WTC11 (cell line): ENCODE results near the gene ZBTB8B. TPM values are rescaled to one million over a fixed set of nuclear protein-coding genes. Genes with fewer than 3 reads are reported as not detected.

Source experiments
- ATAC-seq: fragments of 200-7000 bp; cut with Tn5 transposase; 2 replicates; pipeline ENCODE4 v1.10.0; 2021; ENCODE audit warnings: mild to moderate bottlenecking, moderate library complexity
- CTCF ChIA-PET: fragments of 300-600 bp; sonication (Branson Sonifier 250); formaldehyde crosslinking; loops from one replicate; lab custom pipeline; 2021; ENCODE audit warnings: antibody characterized with exemption; lab: Charles Lee
- POLR2A ChIA-PET: fragments of 350-600 bp; sonication (Branson Sonifier 250); formaldehyde crosslinking; loops from one replicate; lab custom pipeline; 2021; ENCODE audit warnings: antibody characterized with exemption; lab: Charles Lee
- DNase-seq: peaks from one replicate; pipeline ENCODE4 v3.0.0; 2021; ENCODE audit warnings: low spot score
- H3K27ac Mint-ChIP-seq: 2 replicates; pipeline ENCODE4 v1.8.0; 2021; ENCODE audit warnings: mixed read lengths
- H3K27me3 Mint-ChIP-seq: 2 replicates; pipeline ENCODE4 v1.8.0; 2021; ENCODE audit warnings: low read depth, mild to moderate bottlenecking, moderate library complexity, mixed read lengths
- H3K36me3 Mint-ChIP-seq: 2 replicates; pipeline ENCODE4 v1.8.0; 2021; ENCODE audit warnings: mixed read lengths
- H3K4me1 Mint-ChIP-seq: 2 replicates; pipeline ENCODE4 v1.8.0; 2022; ENCODE audit warnings: mixed read lengths
- H3K4me3 Mint-ChIP-seq: 2 replicates; pipeline ENCODE4 v1.8.0; 2021; ENCODE audit warnings: mild to moderate bottlenecking, moderate library complexity, mixed read lengths
- H3K9me3 Mint-ChIP-seq: 2 replicates; pipeline ENCODE4 v1.8.0; 2021; ENCODE audit warnings: mixed read lengths
- CBFB ChIP-seq: sonication (generic); formaldehyde crosslinking; IDR thresholded peaks from 2 replicates; pipeline ENCODE4 v1.8.1; 2022; ENCODE audit warnings: mild to moderate bottlenecking, low read depth, missing genetic modification reagents
- EMX1 ChIP-seq: fragments of 250-450 bp; sonication (Bioruptor Pico); IDR thresholded peaks from 2 replicates; pipeline ENCODE4 v1.8.0; 2021; ENCODE audit warnings: mild to moderate bottlenecking
- ERG ChIP-seq: fragments of 250-450 bp; sonication (Bioruptor Pico); IDR thresholded peaks from 2 replicates; pipeline ENCODE4 v1.8.0; 2021; ENCODE audit warnings: mild to moderate bottlenecking
- FOXJ3 ChIP-seq: sonication (generic); formaldehyde crosslinking; IDR thresholded peaks from 2 replicates; pipeline ENCODE4 v1.9.0; 2021; ENCODE audit warnings: missing genetic modification reagents, mild to moderate bottlenecking, borderline replicate concordance
- JUN ChIP-seq: sonication (generic); formaldehyde crosslinking; IDR thresholded peaks from 2 replicates; pipeline ENCODE4 v1.8.0; 2023; ENCODE audit warnings: mild to moderate bottlenecking, missing genetic modification reagents
- MLX ChIP-seq: sonication (generic); formaldehyde crosslinking; IDR thresholded peaks from 2 replicates; pipeline ENCODE4 v1.8.1; 2023; ENCODE audit warnings: mild to moderate bottlenecking, missing genetic modification reagents, moderate library complexity
- NR1H2 ChIP-seq: sonication (generic); formaldehyde crosslinking; IDR thresholded peaks from 2 replicates; pipeline ENCODE4 v1.9.0; 2021; ENCODE audit warnings: mild to moderate bottlenecking, moderate library complexity, missing genetic modification reagents
- RELA ChIP-seq: sonication (generic); formaldehyde crosslinking; IDR thresholded peaks from 2 replicates; pipeline ENCODE4 v1.8.1; 2022; ENCODE audit warnings: missing genetic modification reagents, mild to moderate bottlenecking, borderline replicate concordance
- TEAD4 ChIP-seq: sonication (generic); formaldehyde crosslinking; IDR thresholded peaks from 2 replicates; pipeline ENCODE4 v1.8.0; 2022; ENCODE audit warnings: mild to moderate bottlenecking, missing genetic modification reagents
- ZNF121 ChIP-seq: sonication (generic); formaldehyde crosslinking; IDR thresholded peaks from 2 replicates; pipeline ENCODE4 v1.8.0; 2023; ENCODE audit warnings: missing genetic modification reagents
- ZNF138 ChIP-seq: sonication (generic); formaldehyde crosslinking; conservative IDR thresholded peaks from 2 replicates; pipeline ENCODE4 v1.8.1; 2022; ENCODE audit warnings: mild to moderate bottlenecking, moderate library complexity, missing genetic modification reagents
- ZNF263 ChIP-seq: sonication (generic); formaldehyde crosslinking; IDR thresholded peaks from 2 replicates; pipeline ENCODE4 v1.8.1; 2022; ENCODE audit warnings: low read depth, mild to moderate bottlenecking, moderate library complexity, missing genetic modification reagents
- ZNF416 ChIP-seq: fragments of 250-450 bp; sonication (Bioruptor Pico); IDR thresholded peaks from 2 replicates; pipeline ENCODE4 v1.9.0; 2021; ENCODE audit warnings: mild to moderate bottlenecking, inconsistent platforms
- ZNF423 ChIP-seq: fragments of 250-450 bp; sonication (Bioruptor Pico); IDR thresholded peaks from 2 replicates; pipeline ENCODE4 v2.1.2; 2022; ENCODE audit warnings: mild to moderate bottlenecking, moderate library complexity
- ZNF532 ChIP-seq: fragments of 250-450 bp; sonication (Bioruptor Pico); IDR thresholded peaks from 2 replicates; pipeline ENCODE4 v1.9.0; 2021; ENCODE audit warnings: mild to moderate bottlenecking, borderline replicate concordance
- total RNA-seq: library from RNA; stranded (reverse); gene quantifications from 3 replicates; pipeline ENCODE4 v1.2.3, GENCODE V29; 2021
- TF ChIP-seq, protein P1 (sequence below): sonication (generic); formaldehyde crosslinking; IDR thresholded peaks from 2 replicates; pipeline ENCODE4 v1.8.1; 2023; ENCODE audit warnings: mild to moderate bottlenecking, moderate library complexity, missing genetic modification reagents
- TF ChIP-seq, protein P2 (sequence below): sonication (generic); formaldehyde crosslinking; IDR thresholded peaks from 2 replicates; pipeline ENCODE4 v1.8.1; 2023; ENCODE audit warnings: mild to moderate bottlenecking, missing genetic modification reagents, borderline replicate concordance
- TF ChIP-seq, protein P3 (sequence below): fragments of 250-450 bp; sonication (Bioruptor Pico); IDR thresholded peaks from 2 replicates; pipeline ENCODE4 v2.1.2; 2022; ENCODE audit warnings: mild to moderate bottlenecking, moderate library complexity

Gene ZBTB8B
- total RNA-seq, 1 experiment from 2014 or later, result 2.7 TPM

GRCh38 chr1:32474954-32475353 is 10.1 kb downstream of the ZBTB8B start:
- no peaks in the 10 kb centered on the region for H3K27me3 Mint-ChIP-seq

DNA sequence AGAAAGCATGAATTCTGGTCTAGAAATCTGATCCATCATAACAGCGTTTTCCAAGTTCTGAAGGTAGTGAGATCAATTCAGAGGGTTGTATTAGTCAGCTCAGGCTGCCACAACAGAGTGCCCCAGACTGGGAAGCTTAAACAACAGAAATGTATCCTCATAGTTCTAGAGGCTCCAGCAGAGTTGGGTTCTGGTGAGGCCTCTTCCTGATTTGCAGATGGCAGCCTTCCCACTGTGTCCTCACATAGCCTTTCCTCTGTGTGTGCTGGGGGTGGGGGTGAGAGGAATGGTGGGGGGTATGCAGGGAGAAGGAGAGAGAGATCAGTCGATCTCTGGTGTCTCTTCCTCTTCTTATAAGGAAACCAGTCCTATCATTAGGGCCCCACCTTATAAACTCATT is 15.1 kb downstream of the ZBTB8B start:
- TF ChIP-seq ZNF532 (CRISPR knock-in tag), result no peak
- H3K4me1 Mint-ChIP-seq, result peaks cover 5% of the 10 kb centered on the region; the same call in 1 of the 2 replicates
- no peaks in the 10 kb centered on the region for H3K27me3 Mint-ChIP-seq
- DNase-seq (no peak), ATAC-seq (no peak; the same call in 1 of the 2 replicates)
- 0 out of 2 replicates have a peak, but pooled peaks cover 3% of the 10 kb centered on the region for H3K9me3 Mint-ChIP-seq
- H3K27ac Mint-ChIP-seq, result no peak overlapping the region
- ChIA-PET POLR2A (interaction anchor here (0.9 kb wide), 1 partner anchor 86 kb away, joined by 3 read pairs; the partner anchor contains the start of gene BSDC1), CTCF (interaction anchor here (1.3 to 1.4 kb wide), 2 partner anchors 9 to 31 kb away, joined by 3 to 4 read pairs; no protein-coding TSS in a partner anchor)
- no peak overlapping the region for H3K4me3 Mint-ChIP-seq
- H3K36me3 Mint-ChIP-seq, result peaks cover 11% of the 10 kb centered on the region

More at GRCh38 chr1:32474954-32475353, 10.1 kb downstream of the ZBTB8B start:
- Mint-ChIP-seq H3K27ac (no peak overlapping the region), H3K36me3 (no peaks in the 10 kb centered on the region), H3K4me1 (peaks cover 2% of the 10 kb centered on the region; the same call in 1 of the 2 replicates), H3K4me3 (no peak overlapping the region), H3K9me3 (no peaks in the 10 kb centered on the region)
- ChIA-PET POLR2A (no interaction called here), CTCF (no interaction called here)
- ATAC-seq (no peak), DNase-seq (no peak)
- TF ChIP-seq ZNF423 (CRISPR knock-in tag) (no peak), MLX (CRISPR knock-in tag) (no peak), RELA (CRISPR knock-in tag) (no peak)
- TF ChIP-seq, protein P1, sequence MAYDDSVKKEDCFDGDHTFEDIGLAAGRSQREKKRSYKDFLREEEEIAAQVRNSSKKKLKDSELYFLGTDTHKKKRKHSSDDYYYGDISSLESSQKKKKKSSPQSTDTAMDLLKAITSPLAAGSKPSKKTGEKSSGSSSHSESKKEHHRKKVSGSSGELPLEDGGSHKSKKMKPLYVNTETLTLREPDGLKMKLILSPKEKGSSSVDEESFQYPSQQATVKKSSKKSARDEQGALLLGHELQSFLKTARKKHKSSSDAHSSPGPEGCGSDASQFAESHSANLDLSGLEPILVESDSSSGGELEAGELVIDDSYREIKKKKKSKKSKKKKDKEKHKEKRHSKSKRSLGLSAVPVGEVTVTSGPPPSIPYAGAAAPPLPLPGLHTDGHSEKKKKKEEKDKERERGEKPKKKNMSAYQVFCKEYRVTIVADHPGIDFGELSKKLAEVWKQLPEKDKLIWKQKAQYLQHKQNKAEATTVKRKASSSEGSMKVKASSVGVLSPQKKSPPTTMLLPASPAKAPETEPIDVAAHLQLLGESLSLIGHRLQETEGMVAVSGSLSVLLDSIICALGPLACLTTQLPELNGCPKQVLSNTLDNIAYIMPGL (CRISPR knock-in tag), result no peak
- TF ChIP-seq, protein P2, sequence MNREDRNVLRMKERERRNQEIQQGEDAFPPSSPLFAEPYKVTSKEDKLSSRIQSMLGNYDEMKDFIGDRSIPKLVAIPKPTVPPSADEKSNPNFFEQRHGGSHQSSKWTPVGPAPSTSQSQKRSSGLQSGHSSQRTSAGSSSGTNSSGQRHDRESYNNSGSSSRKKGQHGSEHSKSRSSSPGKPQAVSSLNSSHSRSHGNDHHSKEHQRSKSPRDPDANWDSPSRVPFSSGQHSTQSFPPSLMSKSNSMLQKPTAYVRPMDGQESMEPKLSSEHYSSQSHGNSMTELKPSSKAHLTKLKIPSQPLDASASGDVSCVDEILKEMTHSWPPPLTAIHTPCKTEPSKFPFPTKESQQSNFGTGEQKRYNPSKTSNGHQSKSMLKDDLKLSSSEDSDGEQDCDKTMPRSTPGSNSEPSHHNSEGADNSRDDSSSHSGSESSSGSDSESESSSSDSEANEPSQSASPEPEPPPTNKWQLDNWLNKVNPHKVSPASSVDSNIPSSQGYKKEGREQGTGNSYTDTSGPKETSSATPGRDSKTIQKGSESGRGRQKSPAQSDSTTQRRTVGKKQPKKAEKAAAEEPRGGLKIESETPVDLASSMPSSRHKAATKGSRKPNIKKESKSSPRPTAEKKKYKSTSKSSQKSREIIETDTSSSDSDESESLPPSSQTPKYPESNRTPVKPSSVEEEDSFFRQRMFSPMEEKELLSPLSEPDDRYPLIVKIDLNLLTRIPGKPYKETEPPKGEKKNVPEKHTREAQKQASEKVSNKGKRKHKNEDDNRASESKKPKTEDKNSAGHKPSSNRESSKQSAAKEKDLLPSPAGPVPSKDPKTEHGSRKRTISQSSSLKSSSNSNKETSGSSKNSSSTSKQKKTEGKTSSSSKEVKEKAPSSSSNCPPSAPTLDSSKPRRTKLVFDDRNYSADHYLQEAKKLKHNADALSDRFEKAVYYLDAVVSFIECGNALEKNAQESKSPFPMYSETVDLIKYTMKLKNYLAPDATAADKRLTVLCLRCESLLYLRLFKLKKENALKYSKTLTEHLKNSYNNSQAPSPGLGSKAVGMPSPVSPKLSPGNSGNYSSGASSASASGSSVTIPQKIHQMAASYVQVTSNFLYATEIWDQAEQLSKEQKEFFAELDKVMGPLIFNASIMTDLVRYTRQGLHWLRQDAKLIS (CRISPR knock-in tag), result no peak

DNA sequence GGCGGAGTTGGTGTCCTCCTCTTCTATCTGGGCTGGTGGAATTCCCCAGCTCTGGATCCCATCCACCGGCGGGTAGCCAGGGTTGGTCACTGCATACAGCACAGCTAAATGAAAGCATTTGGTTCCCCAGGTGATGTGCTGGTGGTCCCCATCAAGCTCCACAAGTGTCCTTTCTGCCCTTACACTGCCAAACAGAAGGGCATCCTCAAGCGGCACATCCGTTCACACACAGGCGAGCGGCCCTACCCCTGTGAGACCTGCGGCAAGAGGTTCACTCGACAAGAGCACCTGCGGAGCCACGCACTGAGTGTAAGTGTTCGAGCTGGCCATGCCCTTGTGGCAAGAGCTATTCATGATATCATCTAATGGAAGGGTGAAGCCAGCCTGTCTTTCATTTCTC is 15.9 kb downstream of the ZBTB8B start:
- Mint-ChIP-seq H3K4me3 (no peak overlapping the region), H3K9me3 (0 out of 2 replicates have a peak, but pooled peaks cover 3% of the 10 kb centered on the region)
- no peak for ATAC-seq
- CTCF ChIA-PET, result interaction anchor here (0.7 to 1.9 kb wide), 3 partner anchors 32 to 232 kb away, joined by 3 to 7 read pairs (median 3); no protein-coding TSS in a partner anchor
- no peak for DNase-seq
- TF ChIP-seq FOXJ3 (no peak), ZNF416 (CRISPR knock-in tag) (no peak), RELA (CRISPR knock-in tag) (no peak), CBFB (CRISPR knock-in tag) (no peak), JUN (CRISPR knock-in tag) (no peak), ZNF263 (CRISPR knock-in tag) (no peak), TEAD4 (no peak), ZNF121 (CRISPR knock-in tag) (no peak), ZNF138 (no peak), EMX1 (CRISPR knock-in tag) (no peak), NR1H2 (CRISPR knock-in tag) (no peak), ERG (CRISPR knock-in tag) (no peak)
- TF ChIP-seq, protein P3, sequence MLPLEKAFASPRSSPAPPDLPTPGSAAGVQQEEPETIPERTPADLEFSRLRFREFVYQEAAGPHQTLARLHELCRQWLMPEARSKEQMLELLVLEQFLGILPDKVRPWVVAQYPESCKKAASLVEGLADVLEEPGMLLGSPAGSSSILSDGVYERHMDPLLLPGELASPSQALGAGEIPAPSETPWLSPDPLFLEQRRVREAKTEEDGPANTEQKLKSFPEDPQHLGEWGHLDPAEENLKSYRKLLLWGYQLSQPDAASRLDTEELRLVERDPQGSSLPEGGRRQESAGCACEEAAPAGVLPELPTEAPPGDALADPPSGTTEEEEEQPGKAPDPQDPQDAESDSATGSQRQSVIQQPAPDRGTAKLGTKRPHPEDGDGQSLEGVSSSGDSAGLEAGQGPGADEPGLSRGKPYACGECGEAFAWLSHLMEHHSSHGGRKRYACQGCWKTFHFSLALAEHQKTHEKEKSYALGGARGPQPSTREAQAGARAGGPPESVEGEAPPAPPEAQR (CRISPR knock-in tag), result no peak
- TF ChIP-seq, all 79 proteins: peak for 0
- Mint-ChIP-seq H3K27me3 (no peaks in the 10 kb centered on the region), H3K27ac (no peak overlapping the region), H3K4me1 (peaks cover 5% of the 10 kb centered on the region; the same call in 1 of the 2 replicates), H3K36me3 (peaks cover 15% of the 10 kb centered on the region)
- POLR2A ChIA-PET, result interaction anchor here (0.6 to 0.9 kb wide), 2 partner anchors 86 to 168 kb away, joined by 3 to 6 read pairs; partner anchors contain the start of gene BSDC1
